H1 (cell line): ENCODE data around the gene CHMP4A. TPM values are rescaled to one million over a fixed set of nuclear protein-coding genes. Genes with fewer than 3 reads are reported as not detected.

Experiments
- BCL11A ChIP-seq, 2 experiments: IDR thresholded peaks; one replicate each; pipeline ENCODE4 v1.6.1; 2011; ENCODE audit warnings: low read depth in 2 of 2, low read length in 2 of 2, mild to moderate bottlenecking in 2 of 2
- CHD1 ChIP-seq: IDR thresholded peaks from 2 replicates; pipeline ENCODE4 v1.6.1; 2012; ENCODE audit warnings: low read depth, low read length, improper control_type of control experiment
- EP300 ChIP-seq, 2 experiments: IDR thresholded peaks; 1 replicate in 1 of 2; 2 replicates in 1 of 2; pipeline ENCODE4 v1.6.1; 2011 to 2012; ENCODE audit warnings: low read depth in 2 of 2, low read length in 2 of 2, mild to moderate bottlenecking in 2 of 2, borderline replicate concordance in 1 of 2, inconsistent platforms in 1 of 2, moderate library complexity in 1 of 2
- KDM5A ChIP-seq: fragments of 200-600 bp; IDR thresholded peaks from 2 replicates; pipeline ENCODE4 v1.7.1; 2012; ENCODE audit warnings: mild to moderate bottlenecking, low read length, inconsistent platforms, mixed read lengths
- SIX5 ChIP-seq: IDR thresholded peaks from 2 replicates; pipeline ENCODE4 v1.6.1; 2011; ENCODE audit warnings: mild to moderate bottlenecking, low read depth, low read length
- SP2 ChIP-seq: IDR thresholded peaks from 2 replicates; pipeline ENCODE4 v1.6.1; 2012; ENCODE audit warnings: mild to moderate bottlenecking, low read length, inconsistent platforms
- TEAD4 ChIP-seq: IDR thresholded peaks from 2 replicates; pipeline ENCODE4 v1.6.1; 2012; ENCODE audit warnings: low read depth, low read length, inconsistent platforms, mixed read lengths
- ZNF274 ChIP-seq: IDR thresholded peaks from 2 replicates; pipeline ENCODE4 v1.7.0; 2012; ENCODE audit warnings: low read length, borderline replicate concordance; ENCODE audit errors: extremely low read depth
- polyA plus RNA-seq, 7 experiments: library from polyadenylated mRNA; depleted of rRNA in 3 of 7; stranded (reverse) in 5 of 7; unstranded in 2 of 7; fragments of >200 nt in 5 of 7; fragments of 200-250 nt in 2 of 7; gene quantifications; 1 replicate in 5 of 7; 2 replicates in 1 of 7; 4 replicates in 1 of 7; pipeline versions ENCODE4 v1.2.1 to v1.2.3, GENCODE V29; 2011 to 2013; ENCODE audit warnings: missing spikeins in 2 of 7, mixed read lengths in 2 of 7
- total RNA-seq: library from RNA; stranded (reverse); fragmentation: NEBNext Ultra II Directional; extraction: Animal tissue kit (Norgen Biotek cat#: 25700); gene quantifications from 2 replicates; pipeline ENCODE4 v1.2.1, GENCODE V29; 2021

Gene CHMP4A
- total and polyA plus RNA-seq, 2 of the 8 experiments (the other 6 are each of a cell fraction or from before 2014, with no cell fraction given): 32.9 to 37.6 TPM

DNA sequence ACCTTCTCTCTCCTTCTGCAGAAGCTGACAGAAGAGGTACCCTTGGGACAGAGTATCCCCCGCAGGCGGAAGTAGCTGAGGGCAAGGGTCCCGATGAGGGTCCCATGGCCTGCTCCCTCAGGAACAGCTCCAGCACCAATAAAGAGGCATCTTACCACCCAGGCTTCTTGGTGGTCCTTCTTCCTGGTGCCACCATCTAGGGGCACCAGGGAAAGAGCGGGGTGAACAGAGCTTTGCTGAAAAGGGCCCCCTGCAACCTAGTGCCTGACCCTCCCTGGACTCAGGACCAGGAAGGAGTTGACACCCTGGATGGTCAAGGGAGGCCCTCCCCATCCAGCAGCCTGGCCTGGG, 52.8 kb downstream of the CHMP4A start (continued):
- TF ChIP-seq ZNF274 (no peak), TEAD4 (no peak), CHD1 (no peak), SP2 (no peak), BCL11A (IDR thresholded peaks at IDR 0.05; ENCODE audit: low read depth in 2 of 2, low read length in 2 of 2) (no peak), KDM5A (no peak), SIX5 (no peak), EP300 (IDR thresholded peaks at IDR 0.05; ENCODE audit: borderline replicate concordance in 1 of 2, low read depth in 2 of 2, low read length in 2 of 2) (no peak)
